ENCODE results near the gene DIP2A.

Gene DIP2A

GRCh38 chr21:46585191-46585953 lies 126.7 kb downstream of the DIP2A start:
- WGBS (ENCODE audit: insufficient coverage, insufficient read length): no CpG with 5 or more reads among the region's 7 CpGs
- Histone ChIP-seq H3K27ac (ENCODE audit: low read length) (no peak overlapping the region), H3K4me3 (ENCODE audit: low read length) (no peak overlapping the region), H3K27me3 (ENCODE audit: control insufficient read depth, insufficient read depth, low read length) (no peaks in the 10 kb centered on the region), H3K36me3 (ENCODE audit: control insufficient read depth, insufficient read depth, low read length) (no peaks in the 10 kb centered on the region), H3K9me3 (ENCODE audit: control insufficient read depth, insufficient read depth, low read length) (no peaks in the 10 kb centered on the region; the same call in 1 of the 2 replicates), H3K4me1 (ENCODE audit: control insufficient read depth, insufficient read depth, low read length) (no peaks in the 10 kb centered on the region)
- no peak for DNase-seq (ENCODE audit: low read depth, low spot score)

GRCh38 chr21:46594276-46594675 lies 135.6 kb downstream of the DIP2A start:
- H3K27me3 ChIP-seq (ENCODE audit: control insufficient read depth, insufficient read depth, low read length): no peaks in the 10 kb centered on the region
- no CpG with 5 or more reads among the region's 8 CpGs for WGBS (ENCODE audit: insufficient coverage, insufficient read length)
- DNase-seq (ENCODE audit: low read depth, low spot score): no peak
- H3K36me3 ChIP-seq (ENCODE audit: control insufficient read depth, insufficient read depth, low read length): no peaks in the 10 kb centered on the region
- no peak overlapping the region for H3K27ac ChIP-seq (ENCODE audit: low read length)
- no peaks in the 10 kb centered on the region for H3K4me1 ChIP-seq (ENCODE audit: control insufficient read depth, insufficient read depth, low read length)
- H3K4me3 ChIP-seq (ENCODE audit: low read length): no peak overlapping the region
- H3K9me3 ChIP-seq (ENCODE audit: control insufficient read depth, insufficient read depth, low read length): no peaks in the 10 kb centered on the region

- H3K4me1 ChIP-seq (ENCODE audit: control insufficient read depth, insufficient read depth, low read length): no peaks in the 10 kb centered on the region
- H3K27me3 ChIP-seq (ENCODE audit: control insufficient read depth, insufficient read depth, low read length): no peaks in the 10 kb centered on the region
- no peaks in the 10 kb centered on the region for H3K9me3 ChIP-seq (ENCODE audit: control insufficient read depth, insufficient read depth, low read length)
- H3K36me3 ChIP-seq (ENCODE audit: control insufficient read depth, insufficient read depth, low read length): no peaks in the 10 kb centered on the region
- WGBS (ENCODE audit: insufficient coverage, insufficient read length): no CpG with 5 or more reads among the region's 1 CpG
- H3K4me3 ChIP-seq (ENCODE audit: low read length): no peak overlapping the region
- DNase-seq (ENCODE audit: low read depth, low spot score): no peak
- no peak overlapping the region for H3K27ac ChIP-seq (ENCODE audit: low read length)
Observed at GRCh38 chr21:46596201-46596600, 137.5 kb downstream of the DIP2A start.

- no peaks in the 10 kb centered on the region for H3K4me1 ChIP-seq (ENCODE audit: control insufficient read depth, insufficient read depth, low read length)
- WGBS (ENCODE audit: insufficient coverage, insufficient read length): no CpG with 5 or more reads among the region's 8 CpGs
- no peak overlapping the region for H3K4me3 ChIP-seq (ENCODE audit: low read length)
- DNase-seq (ENCODE audit: low read depth, low spot score): no peak
- H3K36me3 ChIP-seq (ENCODE audit: control insufficient read depth, insufficient read depth, low read length): no peaks in the 10 kb centered on the region
- no peak overlapping the region for H3K27ac ChIP-seq (ENCODE audit: low read length)
- H3K9me3 ChIP-seq (ENCODE audit: control insufficient read depth, insufficient read depth, low read length): no peaks in the 10 kb centered on the region
- no peaks in the 10 kb centered on the region for H3K27me3 ChIP-seq (ENCODE audit: control insufficient read depth, insufficient read depth, low read length)
Observed at GRCh38 chr21:46597031-46597430, 138.3 kb downstream of the DIP2A start.

GRCh38 chr21:46597896-46598343 lies 139.2 kb downstream of the DIP2A start:
- no CpG with 5 or more reads among the region's 20 CpGs for whole genome bisulfite sequencing (ENCODE audit: insufficient coverage, insufficient read length)
- no peak for DNase-seq (ENCODE audit: low read depth, low spot score)
- no peaks in the 10 kb centered on the region for H3K36me3 ChIP-seq (ENCODE audit: control insufficient read depth, insufficient read depth, low read length)
- H3K27ac ChIP-seq (ENCODE audit: low read length): no peak overlapping the region
- no peaks in the 10 kb centered on the region for H3K4me1 ChIP-seq (ENCODE audit: control insufficient read depth, insufficient read depth, low read length)
- H3K4me3 ChIP-seq (ENCODE audit: low read length): no peak overlapping the region
- no peaks in the 10 kb centered on the region for H3K27me3 ChIP-seq (ENCODE audit: control insufficient read depth, insufficient read depth, low read length)
- H3K9me3 ChIP-seq (ENCODE audit: control insufficient read depth, insufficient read depth, low read length): no peaks in the 10 kb centered on the region

- Histone ChIP-seq H3K9me3 (ENCODE audit: control insufficient read depth, insufficient read depth, low read length) (no peaks in the 10 kb centered on the region), H3K27ac (ENCODE audit: low read length) (no peak overlapping the region), H3K27me3 (ENCODE audit: control insufficient read depth, insufficient read depth, low read length) (no peaks in the 10 kb centered on the region), H3K4me3 (ENCODE audit: low read length) (no peak overlapping the region), H3K36me3 (ENCODE audit: control insufficient read depth, insufficient read depth, low read length) (no peaks in the 10 kb centered on the region), H3K4me1 (ENCODE audit: control insufficient read depth, insufficient read depth, low read length) (no peaks in the 10 kb centered on the region)
- DNase-seq (ENCODE audit: low read depth, low spot score): no peak
- no CpG with 5 or more reads among the region's 38 CpGs for WGBS (ENCODE audit: insufficient coverage, insufficient read length)
Observed at GRCh38 chr21:46598581-46599572, 140.2 kb downstream of the DIP2A start.

GRCh38 chr21:46600305-46600704 lies 141.6 kb downstream of the DIP2A start:
- Histone ChIP-seq H3K4me1 (ENCODE audit: control insufficient read depth, insufficient read depth, low read length) (peaks cover 2% of the 10 kb centered on the region; the same call in 1 of the 2 replicates), H3K27me3 (ENCODE audit: control insufficient read depth, insufficient read depth, low read length) (no peaks in the 10 kb centered on the region), H3K36me3 (ENCODE audit: control insufficient read depth, insufficient read depth, low read length) (no peaks in the 10 kb centered on the region), H3K27ac (ENCODE audit: low read length) (no peak overlapping the region), H3K4me3 (ENCODE audit: low read length) (no peak overlapping the region), H3K9me3 (ENCODE audit: control insufficient read depth, insufficient read depth, low read length) (no peaks in the 10 kb centered on the region)
- no CpG with 5 or more reads among the region's 5 CpGs for WGBS (ENCODE audit: insufficient coverage, insufficient read length)
- DNase-seq (ENCODE audit: low read depth, low spot score): no peak

- DNase-seq (ENCODE audit: low read depth, low spot score): no peak
- Histone ChIP-seq H3K36me3 (ENCODE audit: control insufficient read depth, insufficient read depth, low read length) (no peaks in the 10 kb centered on the region), H3K4me3 (ENCODE audit: low read length) (no peak overlapping the region), H3K27ac (ENCODE audit: low read length) (no peak overlapping the region), H3K9me3 (ENCODE audit: control insufficient read depth, insufficient read depth, low read length) (no peaks in the 10 kb centered on the region), H3K4me1 (ENCODE audit: control insufficient read depth, insufficient read depth, low read length) (peaks cover 2% of the 10 kb centered on the region), H3K27me3 (ENCODE audit: control insufficient read depth, insufficient read depth, low read length) (no peaks in the 10 kb centered on the region)
- no CpG with 5 or more reads among the region's 9 CpGs for WGBS (ENCODE audit: insufficient coverage, insufficient read length)
Observed at GRCh38 chr21:46600978-46601377, 142.3 kb downstream of the DIP2A start.

GRCh38 chr21:46603228-46603627 lies 144.5 kb downstream of the DIP2A start:
- no peak for DNase-seq (ENCODE audit: low read depth, low spot score)
- Histone ChIP-seq H3K4me1 (ENCODE audit: control insufficient read depth, insufficient read depth, low read length) (peaks cover 2% of the 10 kb centered on the region), H3K4me3 (ENCODE audit: low read length) (no peak overlapping the region), H3K9me3 (ENCODE audit: control insufficient read depth, insufficient read depth, low read length) (no peaks in the 10 kb centered on the region), H3K27ac (ENCODE audit: low read length) (no peak overlapping the region), H3K27me3 (ENCODE audit: control insufficient read depth, insufficient read depth, low read length) (no peaks in the 10 kb centered on the region), H3K36me3 (ENCODE audit: control insufficient read depth, insufficient read depth, low read length) (no peaks in the 10 kb centered on the region)
- no CpG with 5 or more reads among the region's 9 CpGs for WGBS (ENCODE audit: insufficient coverage, insufficient read length)

- H3K9me3 ChIP-seq (ENCODE audit: control insufficient read depth, insufficient read depth, low read length): no peaks in the 10 kb centered on the region
- no peaks in the 10 kb centered on the region for H3K27me3 ChIP-seq (ENCODE audit: control insufficient read depth, insufficient read depth, low read length)
- no CpG with 5 or more reads among the region's 9 CpGs for WGBS (ENCODE audit: insufficient coverage, insufficient read length)
- no peaks in the 10 kb centered on the region for H3K36me3 ChIP-seq (ENCODE audit: control insufficient read depth, insufficient read depth, low read length)
- no peak for DNase-seq (ENCODE audit: low read depth, low spot score)
- no peak overlapping the region for H3K27ac ChIP-seq (ENCODE audit: low read length)
- H3K4me3 ChIP-seq (ENCODE audit: low read length): no peak overlapping the region
- H3K4me1 ChIP-seq (ENCODE audit: control insufficient read depth, insufficient read depth, low read length): peaks cover 2% of the 10 kb centered on the region
Observed at GRCh38 chr21:46604329-46604974, 145.8 kb downstream of the DIP2A start.

Measured in iPS DF 6.9 (cell line).